Measurements from ENCODE around the gene ADAR. TPM values are rescaled to one million over a fixed set of nuclear protein-coding genes. Genes with fewer than 3 reads are reported as not detected.

Gene ADAR
- total RNA-seq, 1 experiment from 2014 or later: 168 TPM

- intact Hi-C loops (cut with micrococcal nuclease): no loop called here
- Mint-ChIP-seq H3K4me3 (ENCODE audit: unreplicated experiment) (peak within 1 kb of the TSS; percentile 52), H3K27me3 (ENCODE audit: insufficient read depth, unreplicated experiment) (peaks cover 53% of the 10 kb centered on the region), H3K36me3 (ENCODE audit: insufficient read depth, unreplicated experiment) (no peaks in the 10 kb centered on the region), H3K4me1 (ENCODE audit: insufficient read depth, unreplicated experiment) (peaks cover 11% of the 10 kb centered on the region), H3K27ac (ENCODE audit: low read depth, unreplicated experiment) (no peak within 1 kb of the TSS), H3K9me3 (ENCODE audit: unreplicated experiment) (no peaks in the 10 kb centered on the region)
- CTCF ChIA-PET: interaction anchor here (0.7 to 1.6 kb wide), 4 partner anchors 8 to 311 kb away, joined by 3 to 6 read pairs (median 4); no protein-coding TSS in a partner anchor
- POLR2A ChIA-PET: interaction anchor here (0.9 to 2.0 kb wide), 5 partner anchors 8 to 371 kb away, joined by 3 to 8 read pairs (median 4); partner anchors contain the start of gene PMVK
- DNase-seq (ENCODE audit: unreplicated experiment): peak; percentile 66
- BruUV-seq (replicated peaks): no TSS peak
- no peak for TF ChIP-seq CTCF (IDR thresholded peaks at IDR 0.05; ENCODE audit: unreplicated experiment)
Observed at GRCh38 chr1:154567386-154568156, 40.4 kb downstream of the ADAR start, which contains the start of gene CHRNB2. Gene CHRNB2 (plus strand): TSS chr1:154567778. CDS start chr1:154568045, 267 bp downstream.

GRCh38 chr1:154565876-154566275 is 42.1 kb downstream of the ADAR start:
- intact Hi-C loops (cut with micrococcal nuclease): no loop called here
- Mint-ChIP-seq H3K9me3 (ENCODE audit: unreplicated experiment) (no peaks in the 10 kb centered on the region), H3K27me3 (ENCODE audit: insufficient read depth, unreplicated experiment) (peaks cover 50% of the 10 kb centered on the region), H3K27ac (ENCODE audit: low read depth, unreplicated experiment) (no peak overlapping the region), H3K4me1 (ENCODE audit: insufficient read depth, unreplicated experiment) (peaks cover 11% of the 10 kb centered on the region), H3K36me3 (ENCODE audit: insufficient read depth, unreplicated experiment) (peaks cover 10% of the 10 kb centered on the region), H3K4me3 (ENCODE audit: unreplicated experiment) (no peak overlapping the region)
- BruUV-seq (replicated peaks): no TSS peak
- POLR2A ChIA-PET: interaction anchor here (0.6 to 2.0 kb wide), 2 partner anchors 91 to 370 kb away, joined by 3 to 6 read pairs; partner anchors contain the start of gene PMVK
- DNase-seq (ENCODE audit: unreplicated experiment): no peak
- no peak for TF ChIP-seq CTCF (IDR thresholded peaks at IDR 0.05; ENCODE audit: unreplicated experiment)
- CTCF ChIA-PET: interaction anchor here (0.8 to 1.6 kb wide), 4 partner anchors 33 to 347 kb away, joined by 3 to 4 read pairs (median 4); no protein-coding TSS in a partner anchor

- H3K27me3 Mint-ChIP-seq (ENCODE audit: insufficient read depth, unreplicated experiment): peaks cover 2% of the 10 kb centered on the region
- POLR2A ChIA-PET: interaction anchor here (0.6 to 1.9 kb wide), 24 partner anchors 8 to 526 kb away, joined by 3 to 24 read pairs (median 4); partner anchors contain the start of genes CHRNB2, FLAD1, PBXIP1 and PMVK
- intact Hi-C loops (cut with micrococcal nuclease): loop anchor here (1.0 to 5.0 kb wide), 10 partner anchors 49 to 525 kb away; partner anchors contain the start of genes ADAM15, ADAR and ZBTB7B
Observed at GRCh38 chr1:154559466-154560044, 48.4 kb downstream of the ADAR start.

More at GRCh38 chr1:154559466-154560044, 48.4 kb downstream of the ADAR start:
- DNase-seq (ENCODE audit: unreplicated experiment): peak; percentile 96
- Mint-ChIP-seq H3K4me1 (ENCODE audit: insufficient read depth, unreplicated experiment) (peaks cover 18% of the 10 kb centered on the region), H3K36me3 (ENCODE audit: insufficient read depth, unreplicated experiment) (peaks cover 38% of the 10 kb centered on the region), H3K27ac (ENCODE audit: low read depth, unreplicated experiment) (peak overlapping the region; percentile 65), H3K4me3 (ENCODE audit: unreplicated experiment) (peak overlapping the region; percentile 76), H3K9me3 (ENCODE audit: unreplicated experiment) (no peaks in the 10 kb centered on the region)
- CTCF ChIA-PET: interaction anchor here (0.6 to 2.2 kb wide), 71 partner anchors 8 to 1509 kb away, joined by 3 to 20 read pairs (median 4); partner anchors contain the start of genes ADAM15, CHRNB2, KCNN3 and PMVK
- TF ChIP-seq CTCF (IDR thresholded peaks at IDR 0.05; ENCODE audit: unreplicated experiment): peak; percentile 99
- no TSS peak for BruUV-seq (replicated peaks)

Data from MCF 10A (cell line).